Stimulated activated CD4-positive, alpha-beta T cell treated with anti-CD3 and anti-CD28 coated beads, Interleukin-4, amount 100 ng/mL, for 48 hours (primary cell): ENCODE data around the gene SMARCC2.
A peak's percentile ranks its signal among the peaks of the same experiment; 100 is the strongest.

Source experiments
- DNase-seq, 2 donors: peaks; one replicate each; pipeline ENCODE4 v3.0.0-alpha.2; 2020; ENCODE audit warnings: low read depth in 2 of 2

SMARCC2 gene

DNA sequence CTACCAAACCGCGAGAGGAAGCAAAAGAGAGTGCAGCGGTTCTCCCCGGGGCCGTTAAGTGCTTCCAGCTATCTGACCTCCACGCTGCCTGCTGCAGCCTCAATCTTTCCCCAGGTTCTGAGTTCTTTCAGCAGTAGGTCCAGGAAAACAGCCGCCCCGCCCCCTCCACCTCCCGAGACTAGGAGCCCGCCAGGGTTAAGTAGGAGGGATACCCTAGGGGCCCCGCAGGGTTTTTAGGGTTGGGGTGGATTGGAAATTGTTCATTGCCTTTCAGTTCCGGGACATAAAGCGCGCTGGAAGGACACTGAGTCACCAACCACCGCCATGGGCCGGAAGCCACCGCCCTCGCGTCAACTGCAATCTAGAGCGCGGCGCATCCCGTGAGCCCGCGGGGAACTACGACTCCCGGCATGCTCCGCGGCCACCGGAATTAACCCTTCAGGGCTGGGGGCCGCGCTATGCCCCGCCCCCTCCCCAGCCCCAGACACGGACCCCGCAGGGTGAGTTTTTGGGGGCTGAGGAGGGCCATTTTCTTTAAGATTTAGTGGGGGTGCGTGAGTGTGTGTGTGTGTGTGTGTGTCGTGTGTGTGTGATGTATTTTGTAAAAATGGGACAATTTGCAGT lies 37.0 kb downstream of the SMARCC2 start, which contains the start of gene MYL6B:
Gene MYL6B, plus strand, starts transcription at position 456 of the 624 bp plus-strand sequence. CDS start 1,332 bp downstream, outside the sequence.
- peak; percentile 91 to 95 for DNase-seq

GRCh38 chr12:56151672-56152131 lies 37.6 kb downstream of the SMARCC2 start:
- DNase-seq: peak; percentile 66 to 67

GRCh38 chr12:56150563-56150962 lies 38.7 kb downstream of the SMARCC2 start:
- no peak for DNase-seq

DNA sequence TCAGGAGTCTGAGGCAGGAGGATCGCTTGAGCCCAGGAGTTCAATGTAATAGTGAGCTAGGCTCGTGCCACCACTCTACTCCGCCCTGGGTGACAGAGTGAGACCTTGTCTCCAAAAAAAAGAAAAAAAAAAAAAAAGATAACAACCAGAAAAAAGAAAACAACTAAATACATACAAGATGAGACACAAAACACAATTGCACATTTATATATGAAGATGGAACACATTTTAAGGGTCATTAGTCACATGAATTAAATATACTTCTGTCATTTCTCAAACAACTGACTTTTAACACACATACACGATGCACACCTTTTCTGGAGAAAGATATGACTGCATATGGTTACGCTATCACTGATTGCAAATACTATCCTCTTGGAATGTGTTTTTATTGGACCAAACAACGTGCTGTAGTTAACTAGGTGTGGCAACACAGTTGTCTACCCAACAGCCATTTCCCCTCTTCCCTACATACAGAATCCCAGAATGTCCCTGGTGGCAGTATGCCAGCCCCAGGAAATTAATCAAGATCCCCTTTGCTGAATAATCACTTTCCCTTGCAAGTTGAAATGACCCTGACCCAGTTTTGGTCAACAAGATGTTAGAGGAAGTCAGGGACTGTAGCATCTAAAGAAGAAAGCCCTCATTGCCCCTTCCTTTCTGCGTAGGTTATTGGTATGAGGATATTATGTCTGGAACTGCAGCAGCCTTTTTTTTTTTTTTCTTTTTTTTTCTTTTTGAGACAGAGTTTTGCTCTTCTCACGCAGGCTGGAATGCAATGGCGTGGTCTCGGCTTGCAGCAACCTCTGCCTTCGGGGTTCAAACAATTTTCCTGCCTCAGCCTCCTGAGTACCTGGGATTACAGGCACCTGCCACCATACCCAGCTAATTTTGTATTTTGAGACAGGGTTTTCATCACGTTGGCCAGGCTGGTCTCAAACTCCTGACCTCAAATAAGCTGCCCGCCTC lies 42.5 kb downstream of the SMARCC2 start:
- no peak for DNase-seq

DNA sequence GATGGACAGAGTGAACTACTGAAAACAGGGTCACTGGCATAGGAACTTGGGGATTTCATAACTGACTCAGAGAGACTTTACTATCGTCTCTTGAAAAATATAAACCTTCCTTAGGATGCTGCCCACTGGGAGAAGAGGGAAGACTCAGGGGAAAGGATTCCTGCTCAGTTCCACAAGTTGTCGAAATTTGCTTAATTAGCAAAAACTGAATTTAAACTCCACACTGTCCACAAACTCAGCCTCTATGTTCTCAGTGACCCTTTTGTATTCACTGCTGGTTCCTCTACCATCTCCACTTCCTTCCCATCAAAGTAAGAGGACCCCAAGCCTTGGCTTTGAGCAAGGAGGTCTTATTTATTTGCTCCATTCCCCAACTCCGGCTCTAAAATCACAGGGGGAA lies 44.1 kb downstream of the SMARCC2 start:
- no peak for DNase-seq

DNA sequence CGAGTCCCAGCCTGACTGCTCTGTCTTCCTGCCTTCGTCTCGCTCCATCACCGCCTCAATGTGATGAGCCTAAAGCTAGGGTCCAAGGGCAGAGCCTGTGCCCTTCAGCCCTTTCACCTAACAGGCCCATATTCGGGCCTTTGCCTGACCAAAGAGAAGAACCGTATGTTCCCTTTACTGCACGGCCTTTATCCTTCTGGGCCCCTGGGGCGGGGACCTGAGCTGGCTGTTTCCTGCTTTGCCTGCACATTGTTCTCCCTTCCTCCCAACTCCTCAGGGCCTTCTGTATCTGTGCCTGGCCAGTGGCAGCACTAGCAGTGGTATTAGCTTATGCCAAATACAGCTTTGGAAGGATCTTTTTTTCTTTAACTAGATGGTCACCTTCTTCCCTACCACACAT lies 45.4 kb downstream of the SMARCC2 start:
- DNase-seq: no peak

- no peak for DNase-seq
Observed at GRCh38 chr12:56143217-56143616, 46.1 kb downstream of the SMARCC2 start.

DNA sequence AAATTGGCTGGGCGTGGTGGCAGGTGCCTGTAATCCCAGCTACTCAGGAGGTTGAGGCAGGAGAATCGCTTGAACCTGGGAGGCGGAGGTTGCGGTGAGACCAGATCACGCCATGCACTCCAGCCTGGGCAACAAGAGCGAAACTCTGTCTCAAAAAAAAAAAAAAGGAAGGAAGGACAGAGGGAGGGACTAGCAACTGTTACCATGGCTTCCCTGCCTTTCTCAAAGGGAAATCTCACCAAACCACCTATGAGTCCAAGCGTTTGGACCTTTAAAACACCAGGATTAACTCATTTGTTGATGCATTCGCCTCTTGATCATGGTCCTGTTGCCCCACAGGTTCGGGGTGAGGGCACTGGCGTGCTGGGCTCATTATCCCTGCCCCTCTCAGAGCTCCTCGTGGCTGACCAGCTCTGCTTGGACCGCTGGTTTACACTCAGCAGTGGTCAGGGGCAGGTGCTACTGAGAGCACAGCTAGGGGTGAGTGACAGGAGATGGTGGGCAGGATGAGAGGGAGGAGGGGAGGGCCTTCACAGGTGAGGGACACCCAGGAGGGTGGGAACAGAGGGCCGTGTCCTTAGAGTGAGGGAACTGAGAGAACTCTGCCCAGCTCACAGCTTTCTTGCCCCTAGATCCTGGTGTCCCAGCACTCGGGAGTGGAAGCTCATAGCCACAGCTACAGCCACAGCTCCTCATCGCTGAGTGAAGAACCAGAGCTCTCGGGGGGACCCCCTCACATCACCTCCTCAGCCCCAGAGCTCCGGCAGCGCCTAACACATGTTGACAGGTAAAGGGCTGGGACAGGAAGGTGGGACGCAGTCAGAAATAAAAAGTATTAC lies 47.1 kb downstream of the SMARCC2 start:
- DNase-seq: no peak

DNA sequence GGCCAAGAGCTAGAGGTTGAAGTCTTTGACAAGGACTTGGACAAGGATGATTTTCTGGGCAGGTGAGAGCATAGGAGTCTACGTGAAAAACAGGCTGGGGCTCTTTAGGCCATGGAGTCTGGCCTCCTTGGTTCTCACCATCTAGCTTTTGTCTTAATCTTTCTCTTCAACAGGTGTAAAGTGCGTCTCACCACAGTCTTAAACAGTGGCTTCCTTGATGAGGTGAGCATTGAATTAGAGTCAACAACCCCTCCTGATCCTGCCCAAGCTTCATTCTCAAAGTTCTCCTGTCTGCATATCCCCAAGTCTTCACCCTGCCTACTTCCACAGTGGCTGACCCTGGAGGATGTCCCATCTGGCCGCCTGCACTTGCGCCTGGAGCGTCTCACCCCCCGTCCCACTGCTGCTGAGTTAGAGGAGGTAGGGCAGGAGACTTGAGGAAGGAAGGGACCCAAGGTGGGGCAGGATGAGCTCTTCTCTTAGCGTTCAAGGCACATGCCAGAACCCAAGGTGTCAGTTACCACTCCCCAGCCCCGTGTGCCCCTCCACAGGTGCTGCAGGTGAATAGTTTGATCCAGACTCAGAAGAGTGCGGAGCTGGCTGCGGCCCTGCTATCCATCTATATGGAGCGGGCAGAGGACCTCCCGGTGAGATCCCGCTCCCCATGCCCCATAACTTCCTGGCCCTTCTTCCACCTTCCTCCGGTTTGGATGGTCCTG lies 51.3 kb downstream of the SMARCC2 start:
- no peak for DNase-seq

DNA sequence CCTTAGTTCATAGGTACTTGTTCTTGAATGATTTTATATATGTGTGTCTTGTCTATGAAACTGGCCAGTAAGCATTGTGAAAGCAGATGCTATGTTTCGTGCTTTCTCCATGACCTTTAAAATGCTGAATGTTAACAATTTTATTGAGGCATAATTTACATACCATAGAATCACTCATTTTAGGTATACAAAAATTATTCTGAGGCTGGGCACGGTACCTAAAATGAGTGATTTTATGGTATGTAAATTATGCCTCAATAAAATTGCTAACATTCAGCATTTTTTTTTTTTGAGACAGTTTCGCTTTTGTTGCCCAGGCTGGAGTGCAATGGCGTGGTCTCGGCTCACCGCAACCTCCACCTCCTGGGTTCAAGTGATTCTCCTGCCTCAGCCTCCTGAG lies 54.4 kb downstream of the SMARCC2 start:
- no peak for DNase-seq

GRCh38 chr12:56130876-56131275 lies 58.4 kb downstream of the SMARCC2 start:
- DNase-seq: no peak

GRCh38 chr12:56129942-56130495 lies 59.3 kb downstream of the SMARCC2 start:
- no peak for DNase-seq

DNA sequence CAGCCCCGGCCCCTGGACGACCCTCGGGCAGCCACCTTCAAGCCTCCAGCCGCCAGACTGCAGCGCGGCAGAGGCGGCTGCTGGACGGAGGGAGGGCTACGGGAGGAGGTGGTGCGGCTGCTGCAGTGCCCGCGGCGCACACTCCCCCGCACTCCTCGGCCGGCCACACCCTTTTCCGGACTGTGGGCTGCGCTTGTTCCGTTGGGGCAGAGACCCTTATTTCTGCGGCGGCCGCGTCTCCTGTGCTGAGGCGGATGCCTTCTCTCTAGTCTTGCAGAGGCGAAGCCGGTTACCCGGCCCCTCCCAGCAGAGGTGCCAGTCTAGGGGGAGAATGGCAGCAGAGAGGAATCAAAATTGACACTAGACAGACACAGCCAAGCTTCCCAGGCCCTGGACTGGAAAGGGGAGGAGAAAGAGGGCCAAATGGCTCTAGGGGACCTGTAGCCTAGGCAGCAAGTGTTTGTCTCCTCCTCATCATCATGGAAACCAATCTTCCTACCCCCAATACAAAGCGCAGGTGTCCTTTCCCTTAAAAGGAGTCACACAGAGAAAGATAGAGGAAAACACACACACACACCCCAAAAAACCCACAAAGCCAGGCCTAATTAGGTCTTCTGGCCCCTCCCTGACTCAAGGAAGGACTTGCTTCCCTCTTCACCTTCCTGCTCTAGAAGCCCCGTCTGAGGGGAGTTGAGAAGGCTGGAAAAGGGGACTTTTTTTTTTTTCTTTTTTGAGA lies 59.9 kb downstream of the SMARCC2 start:
- peak; percentile 34 to 55 for DNase-seq

GRCh38 chr12:56128670-56129205 lies 60.5 kb downstream of the SMARCC2 start:
- DNase-seq: no peak

GRCh38 chr12:56127888-56128669 lies 61.2 kb downstream of the SMARCC2 start, which contains the start of gene ESYT1:
ESYT1 (plus strand) TSS chr12:56128267; CDS start chr12:56128320, 53 bp downstream.
- peak; percentile 89 to 96 for DNase-seq

DNA sequence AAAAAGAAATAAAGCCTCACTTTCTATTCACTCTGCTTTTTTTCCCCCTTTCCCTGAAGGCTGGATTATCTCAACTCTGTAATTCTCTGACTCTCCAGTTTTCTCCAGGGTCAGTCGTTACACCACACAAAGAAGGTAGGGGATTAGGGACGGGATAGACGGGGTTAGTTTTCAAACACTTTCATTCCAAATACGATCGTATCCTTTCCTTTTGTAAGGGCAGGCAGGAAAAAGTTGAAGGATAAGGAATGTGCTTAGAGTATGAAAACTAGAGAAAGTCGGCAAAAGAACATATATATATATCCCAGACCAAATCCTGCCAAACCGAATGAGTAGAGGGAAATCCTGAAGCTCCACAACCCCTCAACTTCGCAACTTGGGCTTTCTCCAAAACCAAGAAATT lies 61.8 kb downstream of the SMARCC2 start:
- no peak for DNase-seq

GRCh38 chr12:56126732-56127239 lies 62.5 kb downstream of the SMARCC2 start:
- DNase-seq: no peak

- no peak for DNase-seq
Observed at GRCh38 chr12:56124133-56124532, 65.2 kb downstream of the SMARCC2 start.

- no peak for DNase-seq
Observed at GRCh38 chr12:56122637-56123036, 66.6 kb downstream of the SMARCC2 start.
